ENCODE measurements around the gene LRIT2.

LRIT2 gene

GRCh38 chr10:84258034-84258695, 32.8 kb upstream of the LRIT2 start:
- no peak overlapping the region for H3K27ac ChIP-seq (ENCODE audit: extremely low read depth, low read depth, low read length)
- no peaks in the 10 kb centered on the region for H3K9me3 ChIP-seq (ENCODE audit: control insufficient read depth, insufficient read depth, low read depth, low read length)
- POLR2A ChIA-PET: no interaction called here
- no peak for TF ChIP-seq ZBTB11 (tag by site-specific recombination; conservative IDR thresholded peaks at IDR 0.05; ENCODE audit: low read depth)
- no peak for TF ChIP-seq ZNF266 (tag by site-specific recombination; IDR thresholded peaks at IDR 0.05; ENCODE audit: low read depth)
- no peak for TF ChIP-seq ZNF341 (tag by site-specific recombination; IDR thresholded peaks at IDR 0.05; ENCODE audit: low read depth)
- no peak for TF ChIP-seq GLIS1 (tag by site-specific recombination; IDR thresholded peaks at IDR 0.05)
- TF ChIP-seq KLF9 (tag by site-specific recombination; IDR thresholded peaks at IDR 0.05; ENCODE audit: low read depth): no peak
- TF ChIP-seq ZNF19 (tag by site-specific recombination; IDR thresholded peaks at IDR 0.05; ENCODE audit: low read depth): no peak
- no peak for TF ChIP-seq ZNF501 (tag by site-specific recombination; IDR thresholded peaks at IDR 0.05)
- TF ChIP-seq RBAK (tag by site-specific recombination; IDR thresholded peaks at IDR 0.05): no peak
- TF ChIP-seq ZNF280D (tag by site-specific recombination; IDR thresholded peaks at IDR 0.05): no peak
- no peak for TF ChIP-seq BCL11B (tag by site-specific recombination; IDR thresholded peaks at IDR 0.05; ENCODE audit: low read depth)
- TF ChIP-seq ZNF302 (tag by site-specific recombination; IDR thresholded peaks at IDR 0.05; ENCODE audit: low read depth): no peak
- TF ChIP-seq ZBTB20 (tag by site-specific recombination; IDR thresholded peaks at IDR 0.05): no peak
- no peak for TF ChIP-seq TCF7L2 (IDR thresholded peaks at IDR 0.05; ENCODE audit: borderline replicate concordance, low read depth, low read length)
- TF ChIP-seq ZNF558 (tag by site-specific recombination; IDR thresholded peaks at IDR 0.05): no peak
- TF ChIP-seq ZFHX2 (tag by site-specific recombination; conservative IDR thresholded peaks at IDR 0.05): no peak
- TF ChIP-seq ZNF138 (tag by site-specific recombination; IDR thresholded peaks at IDR 0.05; ENCODE audit: borderline replicate concordance): no peak
- TF ChIP-seq ZSCAN5A (tag by site-specific recombination; IDR thresholded peaks at IDR 0.05): no peak
- TF ChIP-seq ZNF580 (tag by site-specific recombination; IDR thresholded peaks at IDR 0.05): no peak
- H3K4me3 ChIP-seq (ENCODE audit: low read depth, low read length): no peak overlapping the region
- H3K4me1 ChIP-seq (ENCODE audit: control insufficient read depth, insufficient read depth, low read length): no peaks in the 10 kb centered on the region
- CTCF ChIA-PET: interaction anchor here (0.7 to 2.0 kb wide), 2 partner anchors 9 to 110 kb away, joined by 4 to 5 read pairs; no protein-coding TSS in a partner anchor
- no peaks in the 10 kb centered on the region for H3K36me3 ChIP-seq (ENCODE audit: control insufficient read depth in 2 of 2, insufficient read depth in 1 of 2, low read length in 2 of 2)
